Spleen (tissue), 11 donors: ENCODE measurements around the gene PTPRT. TPM values are rescaled to one million over a fixed set of nuclear protein-coding genes. Genes with fewer than 3 reads are reported as not detected.

Source experiments
- DNase-seq: peaks from one replicate; pipeline ENCODE4 v3.0.0-alpha.2; 2020
- H3K27ac ChIP-seq, 8 donors: fragments of 200-600 bp; sonication (generic) in 7 of 8; 1 replicate in 4 of 8; 2 replicates in 4 of 8; pipeline versions ENCODE4 v1.5.0 to v1.8.0; 2016 to 2021; ENCODE audit warnings: inconsistent platforms in 4 of 8, mild to moderate bottlenecking in 4 of 8, moderate library complexity in 1 of 8
- H3K27me3 ChIP-seq, 7 donors: fragments of 200-600 bp; sonication (generic) in 6 of 7; replicated peaks in 1 of 7; 1 replicate in 4 of 7; 2 replicates in 3 of 7; pipeline versions ENCODE4 v1.5.0 to v1.8.0; 2016 to 2021; ENCODE audit warnings: inconsistent platforms in 3 of 7, mild to moderate bottlenecking in 1 of 7
- H3K36me3 ChIP-seq, 6 donors: fragments of 200-600 bp; sonication (generic) in 5 of 6; 1 replicate in 4 of 6; 2 replicates in 2 of 6; pipeline versions ENCODE4 v1.5.0 to v1.8.0; 2016 to 2021; ENCODE audit warnings: inconsistent platforms in 2 of 6
- H3K4me1 ChIP-seq, 6 donors: fragments of 200-600 bp; sonication (generic) in 5 of 6; 1 replicate in 3 of 6; 2 replicates in 3 of 6; pipeline versions ENCODE4 v1.5.0 to v1.8.0; 2016 to 2021; ENCODE audit warnings: inconsistent platforms in 3 of 6
- H3K4me3 ChIP-seq, 8 donors: fragments of 200-600 bp; sonication (generic) in 7 of 8; 1 replicate in 4 of 8; 2 replicates in 4 of 8; pipeline versions ENCODE4 v1.5.0 to v1.8.0; 2016 to 2021; ENCODE audit warnings: inconsistent platforms in 4 of 8, mild to moderate bottlenecking in 4 of 8, moderate library complexity in 2 of 8
- H3K9me3 ChIP-seq, 8 donors: fragments of 200-600 bp; sonication (generic) in 7 of 8; 1 replicate in 4 of 8; 2 replicates in 4 of 8; pipeline versions ENCODE4 v1.5.0 to v1.8.0; 2016 to 2021; ENCODE audit warnings: inconsistent platforms in 4 of 8
- POLR2A ChIP-seq, 3 donors: fragments of 450-650 bp; IDR thresholded peaks; one replicate each; pipeline ENCODE4 v1.5.1; 2017; ENCODE audit warnings: antibody characterized with exemption in 3 of 3, mild to moderate bottlenecking in 1 of 3
- POLR2AphosphoS5 ChIP-seq, 3 donors: sonication (generic); formaldehyde crosslinking; IDR thresholded peaks; one replicate each; pipeline ENCODE4 v1.5.1; 2017; ENCODE audit warnings: antibody characterized with exemption in 3 of 3
- WGBS, 5 donors: extraction: QIAGEN DNeasy Blood & Tissue Kit in 3 of 5; methylation state at CpG; one replicate each; pipeline versions ENCODE4 v1.1.5 to v1.1.7; 2013 to 2018; 5-methylcytosine and 5-hydroxymethylcytosine counted together
- intact Hi-C: fragments of 100-400 bp; cut with DNase I; formaldehyde crosslinking; loops from one replicate; pipeline ENCODE4 v1.15.0; 2023; ENCODE audit warnings: low total_unique reads
- polyA plus RNA-seq, 3 donors: library from polyadenylated mRNA; stranded (reverse); fragments of 200-250 nt; gene quantifications; one replicate each; pipeline ENCODE4 v1.2.1, GENCODE V29; 2013
- total RNA-seq, 7 donors: library from RNA; depleted of rRNA in 3 of 7; stranded (reverse); fragments of >200 nt in 3 of 7; fragmentation: NEBNext Ultra II Directional in 4 of 7; extraction: Animal tissue kit (Norgen Biotek cat#: 25700) in 4 of 7; gene quantifications; one replicate each; pipeline versions ENCODE4 v1.1.0 to v1.2.1, GENCODE V29; 2016 to 2021
- TF ChIP-seq, protein P1 (sequence below), 11 experiments: fragments of 200-600 bp in 7 of 11; fragments of 450-650 bp in 4 of 11; sonication (generic) in 4 of 11; IDR thresholded peaks in 8 of 11; conservative IDR thresholded peaks in 3 of 11; 1 replicate in 7 of 11; 2 replicates in 4 of 11; pipeline versions ENCODE4 v1.4.0 to v1.8.0; 2016 to 2021; ENCODE audit warnings: antibody characterized with exemption in 11 of 11, inconsistent platforms in 4 of 11, mild to moderate bottlenecking in 1 of 11
- donor health status: healthy with polysubstance abuse.
- donor health status: DM: no; HTN: no; CAD: no; lungs with moderate emphysema.
- donor health status: DM: no; HTN: no; CAD: no.
- donor health status: Bipolar disorder and iron deficiency.
- donor health status: healthy.
- donor health status: DM: no; HTN: no; CAD: no.
- donor health status: DM: yes; HTN: yes; CAD: no.

The PTPRT gene
- total and polyA plus RNA-seq, 10 donors, result 0.02 to 4.7 (median 1.2) TPM

- WGBS, 5 donors, result 76 to 90% (median 79%) methylated on average over 7 of the region's 7 CpGs
- Histone ChIP-seq H3K9me3 (no peaks in the 10 kb centered on the region), H3K4me1 (no peaks in the 10 kb centered on the region), H3K27ac (no peak overlapping the region), H3K27me3 (no peaks in the 10 kb centered on the region), H3K4me3 (no peak overlapping the region), H3K36me3 (no peaks in the 10 kb centered on the region)
- intact Hi-C loops, result no loop called here
- TF ChIP-seq, protein P1, sequence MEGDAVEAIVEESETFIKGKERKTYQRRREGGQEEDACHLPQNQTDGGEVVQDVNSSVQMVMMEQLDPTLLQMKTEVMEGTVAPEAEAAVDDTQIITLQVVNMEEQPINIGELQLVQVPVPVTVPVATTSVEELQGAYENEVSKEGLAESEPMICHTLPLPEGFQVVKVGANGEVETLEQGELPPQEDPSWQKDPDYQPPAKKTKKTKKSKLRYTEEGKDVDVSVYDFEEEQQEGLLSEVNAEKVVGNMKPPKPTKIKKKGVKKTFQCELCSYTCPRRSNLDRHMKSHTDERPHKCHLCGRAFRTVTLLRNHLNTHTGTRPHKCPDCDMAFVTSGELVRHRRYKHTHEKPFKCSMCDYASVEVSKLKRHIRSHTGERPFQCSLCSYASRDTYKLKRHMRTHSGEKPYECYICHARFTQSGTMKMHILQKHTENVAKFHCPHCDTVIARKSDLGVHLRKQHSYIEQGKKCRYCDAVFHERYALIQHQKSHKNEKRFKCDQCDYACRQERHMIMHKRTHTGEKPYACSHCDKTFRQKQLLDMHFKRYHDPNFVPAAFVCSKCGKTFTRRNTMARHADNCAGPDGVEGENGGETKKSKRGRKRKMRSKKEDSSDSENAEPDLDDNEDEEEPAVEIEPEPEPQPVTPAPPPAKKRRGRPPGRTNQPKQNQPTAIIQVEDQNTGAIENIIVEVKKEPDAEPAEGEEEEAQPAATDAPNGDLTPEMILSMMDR (IDR thresholded peaks at IDR 0.05 in 8 of 11, conservative IDR thresholded peaks at IDR 0.05 in 3 of 11), result no peak
- no peak for TF ChIP-seq POLR2AphosphoS5 (IDR thresholded peaks at IDR 0.05)
- no peak for TF ChIP-seq POLR2A (IDR thresholded peaks at IDR 0.05)
- DNase-seq, result no peak
Measured at GRCh38 chr20:42099101-42099500, 1090.6 kb downstream of the PTPRT start.

DNA sequence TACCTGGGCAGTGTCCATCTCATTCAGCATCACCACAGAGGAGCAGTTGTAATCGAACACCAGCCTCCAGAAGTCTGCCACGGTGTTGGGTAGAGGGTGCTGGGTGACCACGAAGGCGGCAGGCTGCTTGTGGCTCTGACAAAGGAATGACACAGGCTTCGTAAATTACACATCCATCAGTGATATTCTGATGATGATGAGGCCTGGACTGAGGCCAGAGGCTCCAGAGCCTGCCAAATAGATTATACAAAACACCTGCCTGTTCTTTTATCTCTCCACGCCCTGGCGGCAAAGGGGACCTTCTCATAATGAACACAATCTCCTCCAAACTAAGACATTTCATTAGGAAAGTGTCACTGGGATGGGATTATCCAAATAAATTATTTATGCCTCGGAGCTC lies 1091.3 kb downstream of the PTPRT start:
- Histone ChIP-seq H3K27me3 (no peaks in the 10 kb centered on the region), H3K4me3 (no peak overlapping the region), H3K36me3 (no peaks in the 10 kb centered on the region), H3K27ac (no peak overlapping the region), H3K9me3 (no peaks in the 10 kb centered on the region), H3K4me1 (no peaks in the 10 kb centered on the region)
- no peak for DNase-seq
- 71 to 78% (median 77%) methylated on average over 7 to 8 of the region's 8 CpGs for WGBS, 5 donors
- TF ChIP-seq POLR2A (IDR thresholded peaks at IDR 0.05), result no peak
- TF ChIP-seq POLR2AphosphoS5 (IDR thresholded peaks at IDR 0.05), result no peak
- TF ChIP-seq, protein P1 (IDR thresholded peaks at IDR 0.05 in 8 of 11, conservative IDR thresholded peaks at IDR 0.05 in 3 of 11), result no peak
- intact Hi-C loops, result no loop called here

DNA sequence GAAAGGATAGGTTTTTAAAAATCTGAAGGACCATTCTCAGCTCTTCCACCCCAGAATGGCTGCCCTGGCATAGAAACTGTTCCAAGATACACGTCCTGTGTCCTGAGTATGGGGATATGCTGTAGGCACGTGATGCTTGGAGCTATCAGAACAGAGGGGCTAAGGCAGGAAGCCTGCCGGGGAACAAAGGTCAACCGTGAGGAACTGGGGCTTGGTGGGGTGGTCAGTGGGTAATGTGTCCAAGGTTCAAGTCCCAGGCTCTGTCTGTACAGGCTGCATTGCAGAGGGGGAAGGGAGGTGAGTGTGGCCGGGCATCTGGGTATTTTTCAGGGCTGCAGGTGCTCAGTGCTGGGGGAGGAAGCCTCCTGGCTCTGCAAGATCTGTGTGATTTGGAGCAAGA lies 1092.0 kb downstream of the PTPRT start:
- Histone ChIP-seq H3K9me3 (no peaks in the 10 kb centered on the region), H3K36me3 (no peaks in the 10 kb centered on the region), H3K27me3 (no peaks in the 10 kb centered on the region), H3K27ac (no peak overlapping the region), H3K4me1 (no peaks in the 10 kb centered on the region), H3K4me3 (no peak overlapping the region)
- WGBS, 5 donors, result 66 to 76% (median 74%) methylated on average over 5 of the region's 5 CpGs
- no peak for DNase-seq
- no peak for TF ChIP-seq POLR2A (IDR thresholded peaks at IDR 0.05)
- intact Hi-C loops, result no loop called here

DNA sequence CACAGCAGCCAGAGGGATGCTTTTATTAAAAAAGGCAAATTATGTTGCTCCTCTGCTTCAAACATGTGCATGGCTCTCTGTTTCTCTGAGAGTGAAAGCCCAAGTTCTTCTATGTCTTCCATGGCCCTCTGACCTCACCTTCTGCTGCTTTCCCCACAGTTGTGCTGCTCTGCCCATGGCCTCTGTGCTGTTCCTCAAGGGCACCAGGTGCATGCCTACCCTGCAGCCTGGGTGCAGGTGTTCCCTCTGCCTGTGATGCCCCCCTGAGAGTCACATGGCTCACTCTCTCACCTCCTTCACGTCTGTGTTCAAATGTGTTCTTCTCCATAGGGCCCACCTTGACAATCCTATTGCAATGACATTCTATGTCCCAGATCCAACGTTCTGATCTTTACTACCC lies 1094.5 kb downstream of the PTPRT start:
- no peak for DNase-seq
- H3K4me1 ChIP-seq, result no peaks in the 10 kb centered on the region
- no peak for TF ChIP-seq POLR2A (IDR thresholded peaks at IDR 0.05)
- TF ChIP-seq, protein P1 (IDR thresholded peaks at IDR 0.05 in 8 of 11, conservative IDR thresholded peaks at IDR 0.05 in 3 of 11), result no peak
- TF ChIP-seq POLR2AphosphoS5 (IDR thresholded peaks at IDR 0.05), result no peak
- WGBS, 5 donors, result 60 to 76% (median 64%) methylated on average over 2 of the region's 2 CpGs
- H3K4me3 ChIP-seq, result no peak overlapping the region
- no peaks in the 10 kb centered on the region for H3K27me3 ChIP-seq
- H3K36me3 ChIP-seq, result no peaks in the 10 kb centered on the region
- no peaks in the 10 kb centered on the region for H3K9me3 ChIP-seq
- no peak overlapping the region for H3K27ac ChIP-seq
- intact Hi-C loops, result no loop called here
